Suprapubic skin (tissue), 4 donors: ENCODE data around the gene SERBP1. TPM values are rescaled to one million over a fixed set of nuclear protein-coding genes. Genes with fewer than 3 reads are reported as not detected.
"Not testable (repeated sequence)": the region's sequence is repeated elsewhere in the genome, so short reads cannot be mapped to it uniquely, and the experiment has no call there.

Experiments
- DNase-seq, 2 donors: peaks; one replicate each; pipeline ENCODE4 v3.0.0-alpha.2; 2019; ENCODE audit warnings: low spot score in 2 of 2
- H3K27ac ChIP-seq: fragments of 200-600 bp; sonication (generic); one replicate; pipeline ENCODE4 v1.5.1; 2019
- H3K27me3 ChIP-seq: fragments of 200-600 bp; sonication (generic); one replicate; pipeline ENCODE4 v1.5.1; 2019
- H3K36me3 ChIP-seq: fragments of 200-600 bp; sonication (generic); one replicate; pipeline ENCODE4 v1.5.1; 2019
- H3K4me1 ChIP-seq: fragments of 200-600 bp; sonication (generic); one replicate; pipeline ENCODE4 v1.5.1; 2019
- H3K4me3 ChIP-seq: fragments of 200-600 bp; sonication (generic); one replicate; pipeline ENCODE4 v1.5.1; 2019; ENCODE audit warnings: mild to moderate bottlenecking
- H3K9me3 ChIP-seq: fragments of 200-600 bp; sonication (generic); one replicate; pipeline ENCODE4 v1.5.1; 2019
- CTCF ChIP-seq, 2 donors: fragments of 200-600 bp in 1 of 2; fragments of 450-650 bp in 1 of 2; sonication (generic) in 1 of 2; IDR thresholded peaks; one replicate each; pipeline ENCODE4 v1.5.1; 2016 to 2019; ENCODE audit warnings: antibody characterized with exemption in 2 of 2, mild to moderate bottlenecking in 1 of 2, moderate library complexity in 1 of 2
- EP300 ChIP-seq: sonication (generic); formaldehyde crosslinking; IDR thresholded peaks from one replicate; pipeline ENCODE4 v1.6.1; 2017; ENCODE audit warnings: antibody characterized with exemption
- POLR2A ChIP-seq, 2 donors: fragments of 450-650 bp; IDR thresholded peaks; one replicate each; pipeline ENCODE4 v1.6.1; 2017; ENCODE audit warnings: antibody characterized with exemption in 2 of 2, mild to moderate bottlenecking in 2 of 2, moderate library complexity in 2 of 2
- POLR2AphosphoS5 ChIP-seq, 3 donors: sonication (generic); formaldehyde crosslinking; IDR thresholded peaks; one replicate each; pipeline ENCODE4 v1.6.1; 2017; ENCODE audit warnings: antibody characterized with exemption in 3 of 3
- WGBS: methylation state at CpG from one replicate; pipeline ENCODE4 v1.1.5; 2018; 5-methylcytosine and 5-hydroxymethylcytosine counted together
- total RNA-seq, 4 donors: library from RNA; depleted of rRNA; stranded (reverse); fragments of >200 nt; gene quantifications; one replicate each; pipeline ENCODE4 v1.1.0, GENCODE V29; 2016

Gene SERBP1
- total RNA-seq, 4 donors from 2014 or later: 188 to 330 (median 233) TPM

DNA sequence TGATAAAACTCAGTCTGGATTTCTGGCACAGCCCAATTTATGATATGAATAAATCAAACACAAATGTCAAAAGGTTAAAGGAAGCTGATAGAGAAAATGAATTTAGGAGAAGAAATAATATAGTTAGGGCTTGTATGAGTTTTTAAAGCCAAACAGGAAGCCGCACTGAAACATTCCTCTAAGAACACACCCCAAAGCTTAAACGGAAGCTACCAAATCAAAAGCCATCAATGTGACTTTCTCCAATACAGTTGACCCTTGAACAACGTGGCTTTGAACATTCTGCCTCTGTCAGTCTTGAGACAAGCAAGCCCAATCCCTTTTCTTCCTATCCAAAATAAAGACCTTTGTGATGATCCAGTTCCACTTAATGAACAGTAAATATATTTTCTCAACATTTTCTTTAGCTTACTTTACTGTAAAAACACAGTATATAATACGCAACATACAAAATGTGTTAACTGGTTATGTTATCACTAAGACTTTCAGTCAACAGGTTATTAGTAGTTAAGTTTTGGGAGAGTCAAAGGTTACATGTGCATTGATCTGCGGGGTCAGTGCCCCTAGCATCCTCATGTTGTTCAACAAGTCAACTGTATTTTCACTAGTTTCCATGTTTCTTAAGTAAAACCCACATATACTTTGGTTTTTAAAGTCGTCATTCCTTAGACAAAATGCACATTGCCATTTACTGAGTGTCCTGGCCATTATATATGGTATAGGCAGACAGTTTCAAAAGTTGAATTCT is 11.2 kb downstream of the SERBP1 start:
- peaks cover 12% of the 10 kb centered on the region for H3K4me1 ChIP-seq
- no peak overlapping the region for H3K27ac ChIP-seq
- 65% methylated on average over 6 of the region's 6 CpGs for WGBS

GRCh38 chr1:67417733-67418132 is 12.5 kb downstream of the SERBP1 start:
- H3K27ac ChIP-seq, H3K4me3 ChIP-seq, DNase-seq, H3K9me3 ChIP-seq, H3K27me3 ChIP-seq: not testable (repeated sequence)
- H3K4me1 ChIP-seq: peaks cover 12% of the 10 kb centered on the region
- peaks cover 94% of the 10 kb centered on the region for H3K36me3 ChIP-seq
- WGBS: 85% methylated on average over 4 of the region's 4 CpGs

More for the DNA sequence above, 11.2 kb downstream of the SERBP1 start:
- H3K4me3 ChIP-seq: no peak overlapping the region
- H3K27me3 ChIP-seq: no peaks in the 10 kb centered on the region
- H3K9me3 ChIP-seq: no peaks in the 10 kb centered on the region
- peaks cover 95% of the 10 kb centered on the region for H3K36me3 ChIP-seq
- no peak for DNase-seq
- TF ChIP-seq POLR2AphosphoS5 (IDR thresholded peaks at IDR 0.05) (no peak), POLR2A (IDR thresholded peaks at IDR 0.05) (no peak), CTCF (IDR thresholded peaks at IDR 0.05) (no peak), EP300 (no peak)

- WGBS: 94% methylated on average over 13 of the region's 13 CpGs
These were observed 15.2 kb downstream of the SERBP1 start for GRCh38 chr1:67415041-67415440.

DNA sequence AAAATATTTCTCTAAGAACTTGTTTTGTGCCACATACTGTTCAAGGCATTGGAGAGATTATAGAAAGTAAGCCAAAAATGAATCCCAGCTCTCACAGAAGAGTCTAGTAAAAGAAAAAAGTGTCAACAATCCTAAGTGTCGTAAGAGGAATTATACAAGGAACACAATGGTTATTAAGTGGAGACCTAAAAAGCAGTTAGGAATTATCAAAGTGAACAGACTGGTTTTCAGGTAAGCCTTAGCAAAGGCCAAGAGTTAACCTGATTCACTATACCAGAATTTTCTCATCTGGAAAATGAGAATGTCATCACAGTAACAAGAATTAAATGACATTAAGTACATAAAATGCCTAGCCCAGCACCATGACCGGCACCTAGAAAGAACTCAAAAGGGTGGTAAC is 15.6 kb downstream of the SERBP1 start:
- no peaks in the 10 kb centered on the region for H3K9me3 ChIP-seq
- H3K4me3 ChIP-seq: no peak overlapping the region
- TF ChIP-seq POLR2AphosphoS5 (IDR thresholded peaks at IDR 0.05) (no peak), EP300 (no peak), POLR2A (IDR thresholded peaks at IDR 0.05) (no peak)
- H3K27ac ChIP-seq: no peak overlapping the region
- DNase-seq: no peak
- peaks cover 95% of the 10 kb centered on the region for H3K36me3 ChIP-seq
- no peaks in the 10 kb centered on the region for H3K27me3 ChIP-seq
- WGBS: 83% methylated on average over 2 of the region's 2 CpGs
- H3K4me1 ChIP-seq: peaks cover 17% of the 10 kb centered on the region

More at GRCh38 chr1:67415041-67415440, 15.2 kb downstream of the SERBP1 start:
- TF ChIP-seq EP300 (no peak), POLR2AphosphoS5 (IDR thresholded peaks at IDR 0.05) (no peak), POLR2A (IDR thresholded peaks at IDR 0.05) (no peak), CTCF (IDR thresholded peaks at IDR 0.05) (no peak)
- Histone ChIP-seq H3K4me1 (peaks cover 15% of the 10 kb centered on the region), H3K27ac (no peak overlapping the region), H3K27me3 (no peaks in the 10 kb centered on the region), H3K4me3 (no peak overlapping the region), H3K36me3 (peaks cover 94% of the 10 kb centered on the region), H3K9me3 (no peaks in the 10 kb centered on the region)
- DNase-seq: no peak

GRCh38 chr1:67413101-67413500 is 17.1 kb downstream of the SERBP1 start:
- DNase-seq, H3K27ac ChIP-seq, H3K4me3 ChIP-seq, H3K9me3 ChIP-seq, H3K27me3 ChIP-seq: not testable (repeated sequence)
- Histone ChIP-seq H3K36me3 (peaks cover 86% of the 10 kb centered on the region), H3K4me1 (peaks cover 11% of the 10 kb centered on the region)
- 70% methylated on average over 2 of the region's 2 CpGs for WGBS

GRCh38 chr1:67408148-67408547 is 22.1 kb downstream of the SERBP1 start:
- TF ChIP-seq POLR2A (IDR thresholded peaks at IDR 0.05): no peak
- no peak for TF ChIP-seq EP300
- TF ChIP-seq POLR2AphosphoS5 (IDR thresholded peaks at IDR 0.05): no peak
- TF ChIP-seq CTCF (IDR thresholded peaks at IDR 0.05): no peak
- DNase-seq: no peak
- H3K4me3 ChIP-seq: no peak overlapping the region
- H3K27me3 ChIP-seq: no peaks in the 10 kb centered on the region
- H3K27ac ChIP-seq: no peak overlapping the region
- no peaks in the 10 kb centered on the region for H3K9me3 ChIP-seq
- peaks cover 36% of the 10 kb centered on the region for H3K36me3 ChIP-seq
- peaks cover 5% of the 10 kb centered on the region for H3K4me1 ChIP-seq
- 96% methylated on average over 1 of the region's 1 CpG for WGBS
